ENCODE data around the gene CD248. TPM values are rescaled to one million over a fixed set of nuclear protein-coding genes. Genes with fewer than 3 reads are reported as not detected.
"Not testable (repeated sequence)": the region's sequence is repeated elsewhere in the genome, so short reads cannot be mapped to it uniquely, and the experiment has no call there.

CD248 gene
- total RNA-seq, 1 experiment from 2014 or later: 2.6 TPM

- Mint-ChIP-seq H3K27me3 (ENCODE audit: low read depth) (peaks cover 9% of the 10 kb centered on the region), H3K4me1 (peaks cover 13% of the 10 kb centered on the region), H3K27ac (peak overlapping the region; percentile 99), H3K36me3 (no peaks in the 10 kb centered on the region), H3K9me3 (no peaks in the 10 kb centered on the region), H3K4me3 (peak overlapping the region; percentile 87)
- no peak for DNase-seq (ENCODE audit: low spot score)
- TF ChIP-seq, protein P1, sequence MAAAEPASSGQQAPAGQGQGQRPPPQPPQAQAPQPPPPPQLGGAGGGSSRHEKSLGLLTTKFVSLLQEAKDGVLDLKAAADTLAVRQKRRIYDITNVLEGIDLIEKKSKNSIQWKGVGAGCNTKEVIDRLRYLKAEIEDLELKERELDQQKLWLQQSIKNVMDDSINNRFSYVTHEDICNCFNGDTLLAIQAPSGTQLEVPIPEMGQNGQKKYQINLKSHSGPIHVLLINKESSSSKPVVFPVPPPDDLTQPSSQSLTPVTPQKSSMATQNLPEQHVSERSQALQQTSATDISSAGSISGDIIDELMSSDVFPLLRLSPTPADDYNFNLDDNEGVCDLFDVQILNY (CRISPR knock-in tag; IDR thresholded peaks at IDR 0.05): no peak
- TF ChIP-seq ZNF232 (CRISPR knock-in tag; IDR thresholded peaks at IDR 0.05) (no peak), ZNF263 (CRISPR knock-in tag; IDR thresholded peaks at IDR 0.05; ENCODE audit: low read depth) (no peak), NFYB (CRISPR knock-in tag; conservative IDR thresholded peaks at IDR 0.05; ENCODE audit: low read depth) (no peak), ATF1 (CRISPR knock-in tag; IDR thresholded peaks at IDR 0.05) (no peak), SP1 (CRISPR knock-in tag; conservative IDR thresholded peaks at IDR 0.05) (no peak), HMGA2 (CRISPR knock-in tag; IDR thresholded peaks at IDR 0.05) (no peak), RORB (CRISPR knock-in tag; IDR thresholded peaks at IDR 0.05) (no peak), ETV6 (CRISPR knock-in tag; IDR thresholded peaks at IDR 0.05) (no peak)
- TF ChIP-seq, protein P2, sequence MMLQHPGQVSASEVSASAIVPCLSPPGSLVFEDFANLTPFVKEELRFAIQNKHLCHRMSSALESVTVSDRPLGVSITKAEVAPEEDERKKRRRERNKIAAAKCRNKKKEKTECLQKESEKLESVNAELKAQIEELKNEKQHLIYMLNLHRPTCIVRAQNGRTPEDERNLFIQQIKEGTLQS (CRISPR knock-in tag; conservative IDR thresholded peaks at IDR 0.05): no peak
- ChIA-PET POLR2A (interaction anchor here (0.7 to 2.8 kb wide), 8 partner anchors 11 to 110 kb away, joined by 3 to 14 read pairs (median 5); partner anchors contain the start of genes RIN1 and YIF1A), CTCF (interaction anchor here (0.6 to 5.8 kb wide), 35 partner anchors 11 to 710 kb away, joined by 3 to 319 read pairs (median 9); partner anchors contain the start of genes B4GAT1, MRPL11, RAB1B and RIN1)
- ATAC-seq: no peak
These were observed 5.3 kb downstream of the CD248 start for GRCh38 chr11:66311470-66311964.

DNA sequence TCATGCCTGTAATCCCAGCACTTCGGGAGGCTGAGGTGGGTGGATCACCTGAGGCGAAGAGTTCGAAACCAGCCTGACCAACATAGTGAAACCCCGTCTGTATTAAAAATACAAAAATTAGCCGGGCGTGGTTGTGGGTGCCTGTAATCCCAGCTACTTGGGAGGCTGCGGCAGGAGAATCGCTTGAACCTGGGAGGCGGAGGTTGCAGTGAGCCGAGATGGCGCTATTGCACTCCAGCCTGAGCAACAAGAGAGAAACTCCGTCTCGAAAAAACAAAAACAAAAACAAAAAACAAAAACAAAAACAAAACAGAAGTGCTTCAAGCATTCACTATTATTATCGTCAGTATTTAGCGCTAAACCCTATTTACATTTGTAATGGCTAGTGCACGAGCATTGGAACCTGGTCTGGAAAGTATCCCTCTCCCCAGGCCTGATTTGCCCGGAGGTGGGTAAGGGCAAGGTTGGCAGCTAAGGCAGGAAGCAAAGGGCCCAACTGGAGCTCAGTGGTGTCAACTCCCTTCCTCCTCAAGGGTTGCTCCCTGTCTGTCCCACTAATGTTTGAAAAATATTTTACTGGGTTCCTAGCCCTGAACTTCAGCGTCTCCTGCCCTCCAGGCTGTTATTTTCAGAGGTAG, 5.9 kb downstream of the CD248 start:
- CTCF ChIA-PET: interaction anchor here (0.6 to 5.8 kb wide), 37 partner anchors 11 to 711 kb away, joined by 3 to 319 read pairs (median 8); partner anchors contain the start of genes B4GAT1, MRPL11, RAB1B and RIN1
- H3K4me1 Mint-ChIP-seq: peaks cover 13% of the 10 kb centered on the region
- not testable (repeated sequence) for ATAC-seq; H3K36me3 Mint-ChIP-seq; H3K9me3 Mint-ChIP-seq; H3K27me3 Mint-ChIP-seq (ENCODE audit: low read depth); DNase-seq (ENCODE audit: low spot score); H3K27ac Mint-ChIP-seq
- peak overlapping the region; percentile 20; the same call in 1 of the 2 replicates for H3K4me3 Mint-ChIP-seq
- POLR2A ChIA-PET: interaction anchor here (0.7 to 2.8 kb wide), 7 partner anchors 11 to 110 kb away, joined by 3 to 14 read pairs (median 3); partner anchors contain the start of genes RIN1 and YIF1A

DNA sequence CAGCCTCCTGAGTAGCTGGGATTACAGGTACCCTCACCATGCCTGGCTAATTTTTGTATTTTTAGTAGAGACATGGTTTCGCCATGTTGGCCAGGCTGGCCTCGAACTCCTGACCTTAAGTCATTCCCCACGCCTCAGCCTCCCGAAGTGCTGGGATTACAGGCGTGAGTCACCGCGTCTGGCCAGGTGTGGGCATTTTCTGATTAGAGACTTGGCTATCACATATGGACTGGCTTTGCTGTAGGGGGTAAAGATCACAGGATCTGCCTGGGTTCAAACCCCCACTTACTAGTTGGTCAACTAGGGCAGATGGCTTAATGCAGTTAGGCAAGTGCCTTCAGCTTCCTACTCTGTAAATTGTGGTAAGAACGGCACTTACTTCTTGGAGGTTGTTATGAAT, 6.5 kb downstream of the CD248 start:
- Mint-ChIP-seq H3K9me3 (no peaks in the 10 kb centered on the region), H3K27ac (no peak overlapping the region), H3K4me1 (peaks cover 13% of the 10 kb centered on the region), H3K27me3 (ENCODE audit: low read depth) (peaks cover 7% of the 10 kb centered on the region), H3K36me3 (no peaks in the 10 kb centered on the region), H3K4me3 (no peak overlapping the region)
- POLR2A ChIA-PET: interaction anchor here (1.1 kb wide), 1 partner anchor 21 kb away, joined by 4 read pairs; the partner anchor contains the start of gene YIF1A
- ATAC-seq: no peak
- DNase-seq (ENCODE audit: low spot score): no peak
- CTCF ChIA-PET: interaction anchor here (0.7 to 5.8 kb wide), 16 partner anchors 10 to 108 kb away, joined by 3 to 319 read pairs (median 20); partner anchors contain the start of genes B4GAT1, RAB1B, RIN1 and TMEM151A
- TF ChIP-seq HMGA2 (CRISPR knock-in tag; IDR thresholded peaks at IDR 0.05): no peak
- no peak for TF ChIP-seq ZNF416 (CRISPR knock-in tag; IDR thresholded peaks at IDR 0.05)
- TF ChIP-seq CDX4 (CRISPR knock-in tag; IDR thresholded peaks at IDR 0.05; ENCODE audit: borderline replicate concordance): no peak
- no peak for TF ChIP-seq E2F1 (CRISPR knock-in tag; IDR thresholded peaks at IDR 0.05)
- TF ChIP-seq JUN (CRISPR knock-in tag; IDR thresholded peaks at IDR 0.05): no peak
- no peak for TF ChIP-seq OVOL2 (CRISPR knock-in tag; IDR thresholded peaks at IDR 0.05; ENCODE audit: borderline replicate concordance)
- no peak for TF ChIP-seq MYBL2 (CRISPR knock-in tag; IDR thresholded peaks at IDR 0.05)
- TF ChIP-seq, protein P3, sequence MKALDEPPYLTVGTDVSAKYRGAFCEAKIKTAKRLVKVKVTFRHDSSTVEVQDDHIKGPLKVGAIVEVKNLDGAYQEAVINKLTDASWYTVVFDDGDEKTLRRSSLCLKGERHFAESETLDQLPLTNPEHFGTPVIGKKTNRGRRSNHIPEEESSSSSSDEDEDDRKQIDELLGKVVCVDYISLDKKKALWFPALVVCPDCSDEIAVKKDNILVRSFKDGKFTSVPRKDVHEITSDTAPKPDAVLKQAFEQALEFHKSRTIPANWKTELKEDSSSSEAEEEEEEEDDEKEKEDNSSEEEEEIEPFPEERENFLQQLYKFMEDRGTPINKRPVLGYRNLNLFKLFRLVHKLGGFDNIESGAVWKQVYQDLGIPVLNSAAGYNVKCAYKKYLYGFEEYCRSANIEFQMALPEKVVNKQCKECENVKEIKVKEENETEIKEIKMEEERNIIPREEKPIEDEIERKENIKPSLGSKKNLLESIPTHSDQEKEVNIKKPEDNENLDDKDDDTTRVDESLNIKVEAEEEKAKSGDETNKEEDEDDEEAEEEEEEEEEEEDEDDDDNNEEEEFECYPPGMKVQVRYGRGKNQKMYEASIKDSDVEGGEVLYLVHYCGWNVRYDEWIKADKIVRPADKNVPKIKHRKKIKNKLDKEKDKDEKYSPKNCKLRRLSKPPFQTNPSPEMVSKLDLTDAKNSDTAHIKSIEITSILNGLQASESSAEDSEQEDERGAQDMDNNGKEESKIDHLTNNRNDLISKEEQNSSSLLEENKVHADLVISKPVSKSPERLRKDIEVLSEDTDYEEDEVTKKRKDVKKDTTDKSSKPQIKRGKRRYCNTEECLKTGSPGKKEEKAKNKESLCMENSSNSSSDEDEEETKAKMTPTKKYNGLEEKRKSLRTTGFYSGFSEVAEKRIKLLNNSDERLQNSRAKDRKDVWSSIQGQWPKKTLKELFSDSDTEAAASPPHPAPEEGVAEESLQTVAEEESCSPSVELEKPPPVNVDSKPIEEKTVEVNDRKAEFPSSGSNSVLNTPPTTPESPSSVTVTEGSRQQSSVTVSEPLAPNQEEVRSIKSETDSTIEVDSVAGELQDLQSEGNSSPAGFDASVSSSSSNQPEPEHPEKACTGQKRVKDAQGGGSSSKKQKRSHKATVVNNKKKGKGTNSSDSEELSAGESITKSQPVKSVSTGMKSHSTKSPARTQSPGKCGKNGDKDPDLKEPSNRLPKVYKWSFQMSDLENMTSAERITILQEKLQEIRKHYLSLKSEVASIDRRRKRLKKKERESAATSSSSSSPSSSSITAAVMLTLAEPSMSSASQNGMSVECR (CRISPR knock-in tag; IDR thresholded peaks at IDR 0.05; ENCODE audit: borderline replicate concordance): no peak
- TF ChIP-seq PRRX2 (CRISPR knock-in tag; IDR thresholded peaks at IDR 0.05): no peak
- no peak for TF ChIP-seq FOXP1 (CRISPR knock-in tag; IDR thresholded peaks at IDR 0.05; ENCODE audit: borderline replicate concordance)
- TF ChIP-seq SMAD3 (CRISPR knock-in tag; IDR thresholded peaks at IDR 0.05; ENCODE audit: borderline replicate concordance): no peak
- TF ChIP-seq ZBTB21 (CRISPR knock-in tag; IDR thresholded peaks at IDR 0.05; ENCODE audit: borderline replicate concordance): no peak
- no peak for TF ChIP-seq USF2 (CRISPR knock-in tag; IDR thresholded peaks at IDR 0.05)
- no peak for TF ChIP-seq TEAD1 (CRISPR knock-in tag; IDR thresholded peaks at IDR 0.05)
- no peak for TF ChIP-seq NFYB (CRISPR knock-in tag; conservative IDR thresholded peaks at IDR 0.05; ENCODE audit: low read depth)
